HFF-Myc (cell line): Measurements from ENCODE around the gene TFF1.

Source experiments
- DNase-seq: peaks from one replicate; pipeline ENCODE4 v3.0.0-alpha.2; 2011; ENCODE audit warnings: low read depth; ENCODE audit errors: extremely low read depth
- H3K4me3 ChIP-seq: replicated peaks from 2 replicates; pipeline ENCODE4 v1.5.1; 2011; ENCODE audit warnings: low read depth, mild to moderate bottlenecking, control low read depth, low read length
- CTCF ChIP-seq: IDR thresholded peaks from 2 replicates; pipeline ENCODE4 v1.5.1; 2012; ENCODE audit warnings: mild to moderate bottlenecking, low read depth, low read length, control low read depth; ENCODE audit errors: missing control alignments

TFF1 gene

DNA sequence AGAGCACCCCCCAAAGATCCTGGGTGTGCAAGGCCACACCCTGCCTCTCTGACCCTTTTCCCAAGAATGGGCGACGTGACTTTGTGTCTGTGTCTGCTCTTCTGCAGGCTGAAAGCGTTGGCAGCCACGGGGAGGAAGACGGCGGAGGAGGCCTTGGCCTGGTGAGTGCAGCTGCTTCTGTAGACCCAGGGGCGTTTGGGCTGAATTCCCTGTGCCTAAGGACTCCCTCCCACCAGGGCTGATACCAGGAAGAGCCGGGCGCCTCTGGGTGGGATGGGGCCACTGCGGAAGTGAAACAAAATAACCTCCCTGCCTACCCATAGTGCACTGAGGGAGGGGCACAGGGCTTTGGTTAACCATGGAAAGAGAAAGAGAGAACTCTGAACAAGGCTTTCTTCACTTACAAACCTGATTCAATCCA lies 39.9 kb upstream of the TFF1 start:
- no peak for DNase-seq
- no peak for TF ChIP-seq CTCF
- H3K4me3 ChIP-seq = no peak overlapping the region

DNA sequence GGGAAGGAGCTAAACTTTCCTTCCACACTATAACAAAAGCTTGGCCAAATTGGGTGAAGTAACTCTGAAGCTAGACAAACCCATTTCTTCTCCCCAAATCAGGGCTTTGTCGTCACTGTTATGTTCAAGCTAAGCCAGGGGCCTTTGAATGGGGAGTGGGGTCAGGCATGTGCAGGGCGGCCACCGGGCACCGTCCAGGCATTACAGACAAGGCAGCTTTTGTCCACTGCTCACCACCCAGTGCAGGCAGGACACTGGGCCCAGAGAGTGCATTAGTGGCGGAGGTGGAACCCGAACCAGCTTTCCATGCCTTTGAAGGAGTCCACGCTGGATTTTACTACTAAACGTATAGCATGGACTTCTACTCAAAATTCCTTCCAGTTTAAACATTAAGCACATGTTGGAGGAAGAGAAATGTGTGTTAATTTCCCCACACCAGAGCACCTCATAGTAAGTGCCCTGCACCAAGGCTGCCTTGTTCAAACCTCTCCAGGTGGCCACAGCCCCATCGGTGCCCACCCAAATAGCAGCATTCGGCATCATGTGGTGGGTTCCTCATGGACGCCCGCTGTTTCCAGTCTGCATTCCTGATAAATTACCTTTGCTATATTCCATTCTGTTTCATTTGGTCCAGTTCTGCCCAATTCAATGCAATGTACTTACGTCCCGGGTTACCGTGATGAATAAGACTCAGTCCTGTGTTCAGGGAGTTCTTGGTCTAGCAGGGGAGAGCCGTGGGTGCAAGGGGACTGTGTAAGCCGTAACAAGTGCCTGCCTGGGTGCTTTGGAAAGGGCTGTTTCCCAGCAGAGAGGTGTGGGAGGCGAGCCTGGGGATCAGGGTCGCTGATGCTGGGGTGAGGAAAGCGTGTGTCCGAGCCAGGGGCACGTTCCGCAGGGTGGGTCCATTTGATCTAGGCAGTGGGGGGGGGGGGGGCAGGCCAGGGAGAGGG lies 39.0 kb upstream of the TFF1 start:
- no peak overlapping the region for H3K4me3 ChIP-seq
- TF ChIP-seq CTCF = no peak
- DNase-seq = no peak

- no peak for DNase-seq
- TF ChIP-seq CTCF = no peak
- H3K4me3 ChIP-seq = no peak overlapping the region
Measured at GRCh38 chr21:42404539-42404938, 38.2 kb upstream of the TFF1 start.

DNA sequence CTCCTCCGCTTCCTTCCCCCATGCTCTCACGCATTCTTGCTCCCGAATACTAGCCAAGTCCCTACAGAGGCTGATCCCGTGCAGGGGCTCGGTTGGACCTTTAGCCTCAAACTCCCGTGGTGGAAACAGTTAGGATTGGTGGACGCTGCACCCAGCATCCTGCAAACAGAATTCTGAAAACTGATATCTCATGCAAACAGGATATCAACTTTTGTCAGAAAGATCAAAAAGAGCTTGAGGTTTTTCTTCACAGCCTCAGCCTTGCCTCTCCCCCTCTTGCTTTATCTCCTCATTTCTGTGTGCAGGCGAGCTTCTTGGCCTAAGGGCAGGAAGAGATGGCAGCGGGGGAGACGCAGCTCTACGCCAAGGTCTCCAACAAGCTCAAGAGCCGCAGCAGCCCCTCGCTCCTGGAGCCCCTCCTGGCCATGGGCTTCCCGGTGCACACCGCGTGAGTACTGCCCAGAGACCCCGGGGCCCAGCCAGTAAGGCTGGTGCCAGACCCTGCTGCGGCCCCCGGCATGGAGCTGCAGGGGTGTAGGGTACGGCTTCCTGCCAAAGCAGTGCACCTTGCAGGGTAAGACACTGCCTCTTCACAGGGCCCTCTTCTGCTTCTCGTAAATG lies 37.4 kb upstream of the TFF1 start, which contains the start of gene UBASH3A:
Gene UBASH3A (plus strand): TSS at position 292 of the 621 bp plus-strand sequence. CDS start 44 bp downstream, at position 336.
- no peak within 1 kb of the TSS for H3K4me3 ChIP-seq
- no peak for TF ChIP-seq CTCF
- DNase-seq = no peak

DNA sequence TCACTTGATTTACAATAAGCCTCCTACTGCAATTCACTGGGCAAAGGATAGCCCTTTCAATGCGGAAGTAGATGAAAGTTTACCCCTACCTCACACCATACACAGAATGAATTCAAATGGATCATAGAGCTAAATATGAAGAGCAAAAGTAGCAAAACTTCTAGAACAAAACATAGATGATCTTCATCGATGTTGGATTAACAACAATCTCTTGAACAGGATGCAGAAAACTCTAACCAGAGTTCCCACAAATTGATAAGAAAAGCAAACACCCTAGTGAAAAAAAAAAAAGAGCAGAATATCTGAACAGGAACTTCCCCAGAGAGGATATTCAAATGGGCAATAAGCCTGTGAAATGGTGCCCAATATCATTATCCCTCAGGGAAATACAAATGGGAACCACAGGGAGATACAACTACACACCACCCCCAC lies 35.5 kb upstream of the TFF1 start:
- no peak for DNase-seq
- TF ChIP-seq CTCF = no peak
- no peak overlapping the region for H3K4me3 ChIP-seq

- TF ChIP-seq CTCF = no peak
Measured at GRCh38 chr21:42401154-42401553, 34.8 kb upstream of the TFF1 start.

More at GRCh38 chr21:42401154-42401553, 34.8 kb upstream of the TFF1 start:
- H3K4me3 ChIP-seq = no peak overlapping the region
- DNase-seq = no peak
